ENCODE measurements around the gene SHROOM3. TPM values are rescaled to one million over a fixed set of nuclear protein-coding genes. Genes with fewer than 3 reads are reported as not detected.

The SHROOM3 gene
- polyA plus RNA-seq, 3 donors = 31.1 to 35.4 (median 34.9) TPM

DNA sequence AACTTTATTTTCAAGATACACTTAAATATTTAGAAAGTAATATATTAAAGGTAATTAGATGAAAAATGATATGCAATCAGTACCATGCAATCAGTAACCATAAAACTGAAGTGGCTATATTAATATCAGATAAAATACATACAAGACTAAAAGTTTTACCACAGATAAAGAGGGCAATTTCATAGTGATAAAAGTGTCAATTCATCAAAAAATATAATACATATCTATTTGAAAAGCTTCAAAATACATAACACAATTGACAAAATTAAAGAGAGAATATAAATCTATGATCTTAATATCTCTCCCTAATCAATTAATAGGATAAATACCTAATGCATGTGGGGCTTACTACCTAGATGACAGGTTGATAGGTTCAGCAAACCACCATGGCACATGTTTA, 357.4 kb downstream of the SHROOM3 start:
- no peak for DNase-seq (ENCODE audit: low read depth in 3 of 3, low spot score in 2 of 3)

DNA sequence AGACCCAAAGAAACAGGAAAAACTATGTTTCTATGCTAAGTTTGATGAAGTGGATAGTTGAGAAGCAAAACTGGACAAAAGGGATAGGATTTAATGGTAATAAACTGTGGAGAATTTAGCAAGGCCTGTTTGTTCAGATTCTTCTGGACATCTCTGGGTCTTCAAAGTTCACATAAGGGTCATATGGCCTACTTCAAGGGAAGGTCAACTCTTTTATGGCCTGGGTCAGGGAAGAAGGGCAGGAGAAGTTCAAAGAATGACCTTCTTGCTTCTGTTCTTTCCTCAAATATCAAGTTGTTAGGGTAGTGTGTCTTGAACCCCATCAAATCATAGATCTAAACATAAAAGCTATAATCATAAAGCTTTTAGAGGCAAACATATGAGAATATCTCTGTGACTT, 360.2 kb downstream of the SHROOM3 start:
- DNase-seq (ENCODE audit: low read depth in 3 of 3, low spot score in 2 of 3) = no peak

DNA sequence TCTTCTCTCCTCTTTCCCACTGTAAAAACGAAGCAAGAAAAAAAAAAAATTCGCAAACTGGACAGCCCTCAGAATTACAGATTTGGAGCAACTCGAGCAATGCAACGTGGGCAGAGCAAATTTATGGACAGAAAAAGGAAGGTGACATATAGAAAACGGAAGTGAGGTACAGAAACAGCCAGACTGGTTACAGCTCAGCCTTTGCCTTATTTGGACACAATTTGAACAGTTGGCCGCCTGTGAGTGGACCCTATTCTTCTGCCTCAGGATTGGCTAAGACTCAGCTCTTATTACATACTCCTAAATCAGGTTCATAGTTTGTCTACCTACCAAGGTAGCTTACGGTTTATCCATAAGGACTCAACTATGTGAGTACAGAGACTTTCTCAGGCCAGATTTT, 364.1 kb downstream of the SHROOM3 start:
- no peak for DNase-seq (ENCODE audit: low read depth in 3 of 3, low spot score in 2 of 3)

DNA sequence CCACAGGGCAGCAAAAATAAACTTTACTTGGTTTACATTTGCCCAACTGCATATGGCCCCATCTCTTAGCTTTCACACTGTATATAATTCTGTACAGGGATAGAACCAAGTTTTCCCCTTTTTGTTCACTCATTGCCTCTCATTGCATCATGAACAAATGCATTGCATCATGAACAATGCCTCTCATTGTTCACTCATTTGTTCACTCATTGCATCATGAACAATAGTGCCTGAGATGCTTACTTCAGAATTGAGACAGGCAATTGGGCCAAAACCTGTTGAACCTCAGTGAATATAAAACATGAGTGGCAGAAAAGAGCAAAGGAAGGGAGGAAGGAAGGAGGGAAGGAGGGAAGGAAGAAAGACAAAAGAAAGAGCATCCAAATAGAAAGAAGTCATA, 364.7 kb downstream of the SHROOM3 start:
- DNase-seq (ENCODE audit: low read depth in 3 of 3, low spot score in 2 of 3) = no peak

DNA sequence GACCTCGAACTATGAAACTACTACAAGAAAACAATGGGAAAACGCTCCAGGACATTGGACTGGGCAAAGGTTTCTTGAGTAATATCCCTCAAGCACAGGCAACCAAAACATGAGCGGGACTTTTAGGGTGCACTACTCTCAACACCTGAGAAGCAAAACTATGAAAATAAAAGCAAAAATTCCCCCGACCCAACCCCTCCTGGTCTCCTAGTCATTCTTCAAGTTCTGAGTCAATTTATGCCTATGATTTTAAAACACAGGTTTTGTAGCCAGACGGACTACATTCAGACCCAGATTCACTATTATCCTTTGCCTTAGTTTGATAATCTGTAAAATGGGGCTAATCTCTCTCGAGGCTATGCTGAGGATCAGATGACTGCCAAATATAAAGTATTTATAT, 365.9 kb downstream of the SHROOM3 start:
- DNase-seq (ENCODE audit: low read depth in 3 of 3, low spot score in 2 of 3) = no peak

DNA sequence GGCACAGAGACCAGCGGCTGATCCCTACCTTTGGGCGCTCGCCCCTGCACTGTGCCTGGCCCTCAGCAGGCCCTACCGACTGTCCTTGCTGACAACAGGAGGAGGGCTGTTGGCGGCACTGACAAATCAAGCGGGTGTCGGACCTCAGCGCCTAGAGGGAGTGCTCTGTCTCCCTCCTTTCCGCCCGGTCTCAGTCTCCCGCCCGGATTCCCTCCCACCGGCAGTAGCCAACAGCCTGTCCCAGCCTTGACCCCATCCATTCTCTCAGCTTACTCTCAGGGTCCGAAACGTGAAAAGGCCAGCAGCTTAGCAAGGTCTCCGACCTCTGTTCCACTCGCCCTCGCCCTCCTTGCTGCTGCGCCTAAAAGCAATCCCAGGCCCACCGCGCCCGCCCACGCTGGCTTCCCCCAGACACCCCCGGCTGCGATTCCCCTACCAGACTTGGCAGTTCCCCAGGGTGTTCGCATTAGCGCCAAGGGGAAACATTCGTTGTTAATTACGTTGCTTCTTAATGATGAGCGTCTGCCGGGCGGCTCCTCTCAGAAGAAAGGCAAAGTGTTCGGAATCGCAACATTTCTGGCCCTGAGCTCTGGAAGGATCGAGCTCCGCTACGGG, 366.7 kb downstream of the SHROOM3 start:
- DNase-seq (ENCODE audit: low read depth in 3 of 3, low spot score in 2 of 3) = no peak

DNA sequence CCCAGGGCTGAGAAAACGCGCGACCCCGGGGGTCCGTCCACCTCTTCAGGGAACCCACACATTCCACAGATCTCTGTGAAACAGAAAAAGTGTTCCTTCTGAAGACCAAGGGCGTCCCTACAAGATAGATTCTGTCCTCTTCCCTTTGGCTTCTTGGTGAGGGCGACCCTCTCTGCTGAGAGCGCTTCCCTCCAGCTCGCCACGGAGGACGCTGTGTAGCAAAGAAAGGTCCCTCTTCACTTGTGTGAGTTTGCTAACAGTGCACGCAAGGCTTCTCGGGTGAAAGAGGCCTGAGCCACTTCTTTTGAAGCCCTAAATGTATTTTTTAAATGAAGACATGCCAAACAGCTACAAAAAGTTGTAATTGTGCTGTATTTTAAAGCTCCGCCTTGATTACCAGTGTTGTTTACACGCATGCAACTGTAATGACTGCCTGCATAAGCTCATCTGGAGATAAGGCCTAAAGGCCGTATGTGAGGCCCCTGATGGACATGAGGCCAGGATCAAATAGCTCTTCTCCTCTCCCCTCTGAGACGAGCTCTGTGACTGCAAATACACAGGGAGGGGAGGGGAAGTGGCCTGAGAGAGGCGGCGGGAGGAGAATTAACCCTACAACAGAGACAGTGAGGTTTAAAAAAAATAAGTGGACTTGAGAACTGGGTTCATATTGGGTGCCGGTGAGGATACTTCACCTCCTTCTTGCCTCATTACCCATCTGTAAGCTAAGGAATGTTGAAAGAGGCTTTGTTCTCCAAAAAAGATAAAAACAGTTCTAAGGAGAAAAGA, 367.4 kb downstream of the SHROOM3 start:
- no peak for DNase-seq (ENCODE audit: low read depth in 3 of 3, low spot score in 2 of 3)

DNA sequence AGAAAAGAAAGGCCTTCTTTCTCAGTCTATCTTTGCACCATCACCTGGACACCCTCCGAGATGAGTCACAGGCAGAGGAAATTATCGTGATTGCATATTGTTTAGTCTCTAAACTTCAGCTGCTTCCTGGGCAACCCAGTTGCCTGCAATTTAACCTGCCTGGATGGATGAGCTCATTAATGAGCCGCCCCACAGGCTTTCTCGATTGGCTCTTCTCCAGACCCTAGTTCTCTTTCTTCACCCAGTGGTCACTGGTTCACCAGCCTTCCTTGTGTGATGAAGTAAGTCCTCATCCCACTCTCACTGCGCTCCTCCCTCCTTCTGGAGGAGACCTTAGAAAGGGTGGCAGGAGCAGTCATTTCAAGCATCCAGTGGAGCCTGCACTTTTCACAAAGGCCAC, 368.5 kb downstream of the SHROOM3 start:
- DNase-seq (ENCODE audit: low read depth in 3 of 3, low spot score in 2 of 3) = no peak

DNA sequence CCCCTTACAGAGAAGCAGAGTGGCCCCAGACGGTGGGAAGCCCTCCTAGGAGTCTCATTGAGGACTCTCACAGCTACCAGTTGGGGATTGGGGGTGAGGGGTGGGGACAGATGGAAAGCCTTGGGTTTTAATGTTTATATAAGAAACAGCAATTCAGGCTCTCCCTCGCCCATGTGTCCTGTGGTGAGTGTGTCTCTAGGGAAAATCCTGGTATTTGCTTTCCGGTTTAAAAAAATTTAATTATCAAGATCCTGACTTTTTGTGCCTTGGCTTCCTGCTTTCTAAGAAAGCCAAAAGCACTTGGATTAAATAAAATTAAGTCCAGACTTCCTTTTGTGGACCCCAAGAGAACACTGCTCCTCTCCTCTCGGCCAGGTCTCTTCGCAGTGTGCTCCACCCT, 369.1 kb downstream of the SHROOM3 start:
- DNase-seq (ENCODE audit: low read depth in 3 of 3, low spot score in 2 of 3) = no peak

DNA sequence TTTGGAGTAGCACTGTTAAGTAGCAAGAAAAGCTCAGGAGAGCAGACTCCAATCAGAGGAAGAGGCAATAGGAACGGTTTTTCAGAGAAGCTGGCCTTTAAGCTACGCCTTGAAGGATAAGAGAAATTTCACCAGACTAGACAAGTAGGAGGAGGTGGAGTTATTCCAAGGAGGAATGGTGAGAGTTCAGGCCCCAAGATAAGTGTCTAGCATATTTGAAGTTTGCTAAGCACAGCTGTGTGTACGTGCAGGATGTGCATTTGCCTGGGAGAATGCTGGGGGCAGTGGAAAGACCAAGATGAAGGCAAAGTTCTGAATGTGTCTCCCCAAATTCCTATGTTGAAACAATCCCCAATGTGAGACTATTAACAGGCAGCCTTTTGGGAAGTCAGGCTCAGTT, 371.3 kb downstream of the SHROOM3 start:
- no peak for DNase-seq (ENCODE audit: low read depth in 3 of 3, low spot score in 2 of 3)

DNA sequence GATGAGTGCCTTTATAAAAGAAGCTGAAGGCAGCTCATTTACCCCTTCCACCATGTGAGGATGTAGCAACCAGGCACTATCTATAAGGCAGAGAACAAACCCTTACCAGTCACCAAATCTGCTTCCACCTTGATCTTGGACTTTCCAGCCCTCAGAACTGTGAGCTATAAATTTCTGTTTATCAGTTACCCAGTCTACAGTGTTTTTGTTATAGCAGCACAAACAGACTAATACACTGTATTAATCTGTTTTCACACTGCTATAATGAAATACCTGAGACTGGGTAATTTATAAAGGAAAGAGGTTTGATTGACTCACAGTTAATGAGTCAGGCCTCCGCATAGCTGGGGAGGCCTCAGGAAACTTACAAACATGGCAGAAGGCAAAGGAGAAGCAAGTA, 371.7 kb downstream of the SHROOM3 start:
- DNase-seq (ENCODE audit: low read depth in 3 of 3, low spot score in 2 of 3) = no peak

DNA sequence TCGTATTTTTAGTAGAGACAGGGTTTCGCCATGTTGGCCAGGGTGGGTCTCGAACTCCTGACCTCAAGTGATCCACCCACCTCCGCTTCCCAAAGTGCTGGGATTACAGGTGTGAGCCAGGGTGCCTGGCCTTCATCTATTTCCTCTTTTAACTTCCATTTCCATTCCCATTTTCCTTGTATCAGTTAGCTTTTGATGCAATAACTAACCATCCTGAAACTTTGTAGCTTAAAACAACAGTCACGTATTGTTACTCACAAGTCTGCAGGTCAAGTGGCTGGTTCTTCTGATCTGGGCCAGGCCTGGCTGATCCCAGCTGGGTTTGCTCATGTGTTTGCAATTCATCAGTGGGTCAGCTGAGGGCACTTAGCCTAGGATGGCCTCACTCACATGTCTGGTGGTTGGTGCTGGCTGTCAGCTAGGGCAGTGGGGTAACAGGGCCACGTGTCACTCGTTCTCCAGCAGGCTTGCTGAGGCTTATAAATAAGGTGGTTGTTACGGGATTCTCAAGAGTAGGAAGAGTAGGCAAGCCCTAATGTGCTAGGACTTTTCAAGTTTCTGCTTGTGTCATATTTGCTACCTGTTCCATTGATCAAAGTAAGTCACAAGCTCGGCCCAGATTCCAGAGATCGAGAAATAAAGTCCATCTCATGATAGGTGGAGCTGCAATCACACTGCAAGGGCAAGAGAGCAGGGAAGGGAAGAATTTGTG, 374.7 kb downstream of the SHROOM3 start:
- no peak for DNase-seq (ENCODE audit: low read depth in 3 of 3, low spot score in 2 of 3)

DNA sequence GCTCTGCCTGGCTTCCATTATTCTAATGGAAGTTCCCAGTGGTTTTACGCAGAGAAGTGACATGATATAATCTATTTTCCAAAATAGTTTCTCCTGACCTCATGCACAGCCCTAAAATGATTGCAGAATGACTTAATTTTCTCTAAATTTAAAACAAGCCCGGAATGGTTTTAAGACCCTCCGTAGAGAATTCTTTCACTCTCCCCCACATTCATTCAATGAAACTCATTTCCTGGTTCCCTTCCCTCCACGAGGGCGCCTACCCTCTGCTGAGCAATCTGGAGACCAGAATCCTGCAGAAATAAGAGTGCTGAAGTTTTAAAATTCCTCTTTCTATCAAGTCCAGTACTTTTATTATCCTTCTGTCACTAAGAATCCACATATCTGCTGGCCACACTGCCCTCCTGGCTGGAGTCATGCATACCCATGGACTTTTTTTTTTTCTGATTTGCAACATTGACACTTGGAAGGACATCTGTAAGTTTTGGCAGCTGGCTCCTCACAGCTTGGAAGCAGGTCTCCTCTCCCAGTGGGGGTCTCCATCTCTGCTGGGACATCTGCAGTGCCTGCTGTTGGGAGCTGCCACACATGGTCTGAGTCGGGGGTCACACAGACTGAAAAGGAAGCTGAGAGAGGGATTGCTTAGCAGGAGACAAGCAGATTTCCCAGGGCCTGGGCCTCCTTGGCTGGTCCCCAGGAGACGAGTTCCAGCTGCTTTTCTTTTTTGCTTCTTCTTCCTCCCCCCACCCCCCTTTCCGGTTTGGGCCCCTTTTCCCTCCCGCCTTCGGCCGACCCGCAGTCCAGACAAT, 376.8 kb downstream of the SHROOM3 start:
- peak in 2 of 3 donors; percentile 70 to 77 for DNase-seq (ENCODE audit: low read depth in 3 of 3, low spot score in 2 of 3)

DNA sequence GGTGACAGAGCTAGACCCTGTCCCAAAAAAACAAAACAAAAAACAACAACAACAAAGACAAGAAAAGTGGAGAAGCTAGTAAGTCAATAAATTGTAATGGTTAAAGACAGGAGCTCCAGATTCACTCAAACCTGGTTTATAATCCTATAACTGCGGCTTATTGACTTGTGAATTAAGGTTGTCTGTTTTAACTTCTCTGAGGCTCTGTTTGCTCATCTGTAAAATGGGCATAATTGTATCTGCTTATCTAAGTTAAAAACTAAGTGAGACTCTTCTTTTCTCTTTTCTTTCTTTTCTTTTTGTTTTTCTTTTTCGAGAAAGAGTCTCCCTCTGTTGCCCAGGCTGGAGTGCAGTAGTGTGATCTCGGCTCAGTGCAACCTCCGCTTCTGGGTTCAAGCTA, 378.0 kb downstream of the SHROOM3 start:
- no peak for DNase-seq (ENCODE audit: low read depth in 3 of 3, low spot score in 2 of 3)

DNA sequence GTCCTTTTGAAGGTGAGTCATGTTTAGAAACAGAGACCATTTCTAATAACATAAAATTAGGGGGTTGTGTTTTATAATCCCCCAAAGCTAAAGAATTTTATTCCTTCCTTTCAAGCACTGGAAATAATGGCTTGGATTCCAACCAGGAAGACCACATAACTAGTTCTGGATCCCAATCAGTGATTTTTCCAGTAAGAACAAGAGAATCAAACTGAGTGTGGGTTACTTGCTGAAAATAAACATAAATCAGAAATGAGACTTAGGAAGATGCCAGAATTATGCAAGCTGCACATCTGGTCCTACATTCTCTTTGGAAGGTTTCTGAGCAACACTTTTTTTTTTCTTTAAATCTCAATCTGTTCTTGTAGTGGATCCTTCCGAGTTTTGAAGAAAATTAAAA, 386.6 kb downstream of the SHROOM3 start:
- DNase-seq (ENCODE audit: low read depth in 3 of 3, low spot score in 2 of 3) = no peak

DNA sequence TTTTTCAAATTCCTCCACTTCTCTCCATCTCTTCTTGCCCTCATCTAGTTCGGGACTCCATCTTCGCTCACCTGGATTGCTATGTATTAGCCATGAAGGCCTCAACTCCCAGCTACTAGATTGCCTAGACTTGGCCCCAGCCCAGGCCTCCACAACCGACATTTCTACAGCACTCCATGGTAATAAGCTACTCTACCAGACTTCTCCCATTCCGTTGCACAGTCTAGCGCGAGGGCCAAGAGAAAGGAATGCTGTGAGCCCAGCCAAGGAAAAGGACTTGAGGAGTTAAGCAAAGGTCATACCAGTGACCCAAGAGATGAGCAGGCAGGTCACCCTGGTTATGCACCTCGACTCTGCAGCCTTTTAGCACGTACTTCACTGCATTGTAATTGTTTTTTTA, 387.3 kb downstream of the SHROOM3 start:
- DNase-seq (ENCODE audit: low read depth in 3 of 3, low spot score in 2 of 3) = no peak

DNA sequence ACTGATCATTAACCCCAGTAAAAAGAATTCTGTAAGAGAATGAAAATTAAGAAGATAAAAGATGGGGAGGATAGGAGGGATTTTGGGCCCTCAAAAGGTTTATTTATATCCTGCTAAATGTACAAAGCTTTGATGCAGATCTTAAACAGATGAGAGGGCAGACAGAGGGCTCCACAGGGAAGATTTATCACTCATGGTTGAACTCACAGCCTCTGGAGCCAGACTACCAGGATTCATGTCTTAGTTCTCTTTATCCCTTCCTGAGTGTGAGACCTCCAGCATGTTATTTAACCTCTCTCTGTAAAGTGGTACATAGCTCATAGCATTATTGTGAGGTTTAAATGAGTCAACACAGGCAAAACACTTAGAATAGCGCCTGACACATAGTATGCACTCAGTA, 388.5 kb downstream of the SHROOM3 start:
- DNase-seq (ENCODE audit: low read depth in 3 of 3, low spot score in 2 of 3) = peak in 1 of 3 donors; percentile 66

DNA sequence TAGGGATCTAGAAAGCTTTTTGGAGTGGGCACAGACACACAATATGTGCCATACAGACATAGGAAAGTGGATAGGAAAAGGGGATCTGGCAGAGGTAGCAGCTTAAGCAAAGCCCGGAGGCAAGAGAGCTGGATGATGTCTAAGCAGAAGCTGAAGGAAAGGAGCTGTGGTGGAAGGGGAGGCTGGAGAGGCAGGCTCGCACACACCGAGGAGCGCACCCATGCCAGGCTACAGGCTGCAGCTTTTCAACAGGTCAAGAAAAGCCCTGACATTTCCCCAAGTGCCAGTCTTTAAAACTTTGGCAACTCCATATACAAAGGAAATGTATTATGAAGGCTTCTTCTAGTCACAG, 395.6 kb downstream of the SHROOM3 start:
- no peak for DNase-seq (ENCODE audit: low read depth in 3 of 3, low spot score in 2 of 3)

DNA sequence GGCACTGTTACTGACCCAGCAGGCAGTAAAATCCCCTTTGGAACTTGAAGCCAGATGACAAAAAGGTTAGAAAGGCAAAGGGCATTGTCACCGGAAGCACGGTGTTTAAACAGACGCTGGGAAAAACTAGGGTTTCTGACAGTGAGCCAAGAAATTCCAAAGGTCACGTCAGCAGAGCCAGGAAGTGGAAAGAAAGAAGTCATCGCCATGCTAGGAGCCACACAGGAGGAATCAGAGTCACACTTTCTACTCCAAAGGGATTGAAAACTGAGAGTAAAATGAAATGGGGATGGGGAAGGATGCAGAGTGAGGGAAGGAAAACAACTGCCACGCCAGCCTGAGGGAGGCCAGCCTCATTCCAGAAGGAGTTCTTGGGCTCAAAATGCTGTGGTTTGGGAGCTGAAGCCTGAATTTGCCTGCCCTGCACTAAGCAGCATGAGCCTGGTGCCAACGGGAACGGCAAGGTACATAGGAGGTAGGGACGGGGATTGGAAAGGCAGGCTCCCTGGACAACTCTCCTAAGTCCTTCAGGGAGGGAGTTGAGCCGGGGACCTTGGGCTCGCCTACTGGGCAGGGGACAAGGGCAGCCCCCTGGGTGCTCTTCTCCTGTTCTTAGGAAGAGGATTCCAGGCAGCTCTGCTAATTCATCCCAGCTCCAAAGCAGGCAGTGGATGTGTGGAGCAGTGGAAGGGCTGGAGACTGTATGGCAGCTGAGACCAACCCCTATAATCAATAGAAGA, 396.1 kb downstream of the SHROOM3 start:
- DNase-seq (ENCODE audit: low read depth in 3 of 3, low spot score in 2 of 3) = peak; percentile 72 to 88 (median 80)

DNA sequence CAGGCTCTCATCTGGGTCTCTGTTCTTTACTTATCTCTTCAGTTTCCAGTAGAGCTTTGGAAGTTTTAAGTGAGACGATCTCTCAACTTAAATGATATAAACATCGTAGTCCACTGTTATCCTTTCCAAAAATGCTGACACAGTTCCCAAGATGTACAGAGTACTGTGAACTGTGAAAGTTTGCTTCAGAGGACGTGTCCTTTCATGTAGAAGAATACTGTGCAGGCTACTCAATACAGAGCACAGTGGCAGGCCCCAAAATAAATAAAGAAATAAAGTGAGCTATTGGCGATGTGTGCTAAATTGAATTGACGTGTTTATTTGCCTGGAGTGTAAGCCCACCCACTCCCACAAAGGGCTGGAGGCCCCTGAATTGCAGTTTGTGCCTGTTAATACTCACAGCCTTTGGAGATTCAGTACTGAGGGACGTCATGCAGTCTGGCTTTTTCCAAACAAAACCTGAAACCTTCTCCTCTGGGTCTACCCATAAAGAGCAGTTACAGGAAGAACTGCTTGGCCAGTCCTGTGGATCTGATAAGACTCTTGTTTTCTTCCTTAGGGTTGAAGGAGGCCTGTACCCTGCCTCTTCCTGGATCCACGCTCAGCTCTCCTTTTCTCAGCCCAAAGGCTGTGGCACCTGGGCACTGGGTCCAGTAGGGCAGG, 396.8 kb downstream of the SHROOM3 start:
- peak in 1 of 3 donors; percentile 48 for DNase-seq (ENCODE audit: low read depth in 3 of 3, low spot score in 2 of 3)

Measured in right renal cortex interstitium (tissue), 3 donors.